Activated CD4-positive, alpha-beta memory T cell treated with anti-CD3 and anti-CD28 coated beads for 36 hours (primary cell): ENCODE results near the gene SH3BP5L. TPM values are rescaled to one million over a fixed set of nuclear protein-coding genes. Genes with fewer than 3 reads are reported as not detected.

Experiments
- CTCF ChIA-PET: fragments of 350-600 bp; sonication (Branson Sonifier 250); formaldehyde crosslinking; loops from one replicate; lab custom pipeline; 2021; ENCODE audit warnings: antibody characterized with exemption, inconsistent platforms; lab: Charles Lee
- POLR2A ChIA-PET: fragments of 350-600 bp; sonication (Branson Sonifier 250); formaldehyde crosslinking; loops from one replicate; lab custom pipeline; 2021; ENCODE audit warnings: antibody characterized with exemption; lab: Charles Lee
- DNase-seq: peaks from one replicate; pipeline ENCODE4 v3.0.0-alpha.2; 2020
- H3K27ac Mint-ChIP-seq: one replicate; pipeline ENCODE4 v1.8.0; 2021; ENCODE audit warnings: mixed read lengths
- H3K27me3 Mint-ChIP-seq: one replicate; pipeline ENCODE4 v1.8.0; 2021; ENCODE audit warnings: mixed read lengths
- H3K36me3 Mint-ChIP-seq: one replicate; pipeline ENCODE4 v1.8.0; 2021; ENCODE audit warnings: mixed read lengths
- H3K4me1 Mint-ChIP-seq: one replicate; pipeline ENCODE4 v1.8.0; 2021; ENCODE audit warnings: low read depth, mixed read lengths
- H3K4me3 Mint-ChIP-seq: one replicate; pipeline ENCODE4 v1.8.0; 2021; ENCODE audit warnings: mild to moderate bottlenecking, mixed read lengths
- H3K9me3 Mint-ChIP-seq: one replicate; pipeline ENCODE4 v1.8.0; 2021; ENCODE audit warnings: mixed read lengths
- intact Hi-C: fragments of 100-400 bp; cut with micrococcal nuclease; formaldehyde crosslinking; loops from one replicate; pipeline ENCODE4 v1.15.1; 2023
- microRNA-seq: library from miRNA; unstranded; fragments of <30 nt; microRNA quantifications from one replicate; pipeline ENCODE4 v1.2.0, GENCODE V29; 2022; ENCODE audit warnings: borderline number of aligned reads, borderline microRNAs expressed, borderline replicate concordance
- total RNA-seq, 2 experiments: library from RNA; stranded (reverse); gene quantifications; one replicate each; pipeline ENCODE4 v1.2.3, GENCODE V29; 2021

The SH3BP5L gene
- total RNA-seq, 2 experiments from 2014 or later: 19.7 to 19.9 TPM

- peaks cover 3% of the 10 kb centered on the region for H3K27me3 Mint-ChIP-seq
- no peak overlapping the region for H3K27ac Mint-ChIP-seq
- POLR2A ChIA-PET: no interaction called here
- no peaks in the 10 kb centered on the region for H3K4me1 Mint-ChIP-seq
- intact Hi-C loops: no loop called here
- no peak overlapping the region for H3K4me3 Mint-ChIP-seq
- CTCF ChIA-PET: no interaction called here
- no peak for DNase-seq
- H3K36me3 Mint-ChIP-seq: no peaks in the 10 kb centered on the region
- H3K9me3 Mint-ChIP-seq: no peaks in the 10 kb centered on the region
These were observed 37.4 kb downstream of the SH3BP5L start for GRCh38 chr1:248788327-248788726.

- H3K27ac Mint-ChIP-seq: no peak overlapping the region
- intact Hi-C loops: no loop called here
- peaks cover 8% of the 10 kb centered on the region for H3K27me3 Mint-ChIP-seq
- H3K9me3 Mint-ChIP-seq: no peaks in the 10 kb centered on the region
- ChIA-PET CTCF (no interaction called here), POLR2A (no interaction called here)
- no peak for DNase-seq
- H3K4me1 Mint-ChIP-seq: no peaks in the 10 kb centered on the region
- H3K36me3 Mint-ChIP-seq: no peaks in the 10 kb centered on the region
- H3K4me3 Mint-ChIP-seq: no peak overlapping the region
These were observed 38.3 kb downstream of the SH3BP5L start for GRCh38 chr1:248787430-248787829.

- peaks cover 1% of the 10 kb centered on the region for H3K36me3 Mint-ChIP-seq
- no peak for DNase-seq
- no peak overlapping the region for H3K27ac Mint-ChIP-seq
- H3K9me3 Mint-ChIP-seq: peaks cover 6% of the 10 kb centered on the region
- no peak overlapping the region for H3K4me3 Mint-ChIP-seq
- POLR2A ChIA-PET: no interaction called here
- CTCF ChIA-PET: interaction anchor here (1.0 kb wide), 1 partner anchor 34 kb away, joined by 3 read pairs; no protein-coding TSS in a partner anchor
- no peaks in the 10 kb centered on the region for H3K4me1 Mint-ChIP-seq
- peaks cover 17% of the 10 kb centered on the region for H3K27me3 Mint-ChIP-seq
- intact Hi-C loops: no loop called here
These were observed 39.6 kb downstream of the SH3BP5L start for GRCh38 chr1:248786156-248786555.

GRCh38 chr1:248783367-248783766 lies 42.3 kb downstream of the SH3BP5L start:
- Mint-ChIP-seq H3K4me3 (no peak overlapping the region), H3K27me3 (peaks cover 25% of the 10 kb centered on the region), H3K27ac (no peak overlapping the region), H3K36me3 (peaks cover 1% of the 10 kb centered on the region), H3K4me1 (no peaks in the 10 kb centered on the region), H3K9me3 (peaks cover 12% of the 10 kb centered on the region)
- ChIA-PET CTCF (no interaction called here), POLR2A (no interaction called here)
- intact Hi-C loops: no loop called here
- no peak for DNase-seq

- Mint-ChIP-seq H3K4me1 (no peaks in the 10 kb centered on the region), H3K9me3 (peaks cover 15% of the 10 kb centered on the region), H3K27me3 (peaks cover 25% of the 10 kb centered on the region), H3K4me3 (no peak overlapping the region), H3K36me3 (peaks cover 1% of the 10 kb centered on the region), H3K27ac (no peak overlapping the region)
- POLR2A ChIA-PET: no interaction called here
- CTCF ChIA-PET: no interaction called here
- intact Hi-C loops: no loop called here
- DNase-seq: no peak
These were observed 43.1 kb downstream of the SH3BP5L start for GRCh38 chr1:248782416-248783141.

- Mint-ChIP-seq H3K4me1 (no peaks in the 10 kb centered on the region), H3K36me3 (peaks cover 1% of the 10 kb centered on the region), H3K4me3 (no peak overlapping the region), H3K9me3 (peaks cover 22% of the 10 kb centered on the region), H3K27ac (no peak overlapping the region), H3K27me3 (peaks cover 22% of the 10 kb centered on the region)
- CTCF ChIA-PET: no interaction called here
- POLR2A ChIA-PET: no interaction called here
- intact Hi-C loops: no loop called here
- DNase-seq: no peak
These were observed 46.4 kb downstream of the SH3BP5L start for GRCh38 chr1:248779350-248779749.

- Mint-ChIP-seq H3K9me3 (peaks cover 22% of the 10 kb centered on the region), H3K4me3 (no peak overlapping the region), H3K27ac (no peak overlapping the region), H3K4me1 (no peaks in the 10 kb centered on the region), H3K36me3 (peaks cover 1% of the 10 kb centered on the region), H3K27me3 (peaks cover 22% of the 10 kb centered on the region)
- DNase-seq: no peak
- ChIA-PET CTCF (no interaction called here), POLR2A (no interaction called here)
- intact Hi-C loops: no loop called here
These were observed 46.8 kb downstream of the SH3BP5L start for GRCh38 chr1:248778906-248779305.

- Mint-ChIP-seq H3K4me3 (no peak overlapping the region), H3K27ac (no peak overlapping the region), H3K27me3 (peaks cover 21% of the 10 kb centered on the region), H3K36me3 (peaks cover 1% of the 10 kb centered on the region), H3K4me1 (no peaks in the 10 kb centered on the region), H3K9me3 (peaks cover 22% of the 10 kb centered on the region)
- POLR2A ChIA-PET: no interaction called here
- intact Hi-C loops: no loop called here
- CTCF ChIA-PET: no interaction called here
- DNase-seq: no peak
These were observed 48.7 kb downstream of the SH3BP5L start for GRCh38 chr1:248776991-248777390.

GRCh38 chr1:248775441-248775840 lies 50.3 kb downstream of the SH3BP5L start:
- Mint-ChIP-seq H3K4me3 (no peak overlapping the region), H3K4me1 (no peaks in the 10 kb centered on the region), H3K27ac (no peak overlapping the region), H3K9me3 (peaks cover 11% of the 10 kb centered on the region), H3K27me3 (peaks cover 14% of the 10 kb centered on the region), H3K36me3 (no peaks in the 10 kb centered on the region)
- no peak for DNase-seq
- intact Hi-C loops: no loop called here
- ChIA-PET CTCF (no interaction called here), POLR2A (no interaction called here)

Small RNA genes lying within 50 kb of the gene (microRNA-seq; reads per million reads assigned to microRNA genes)
- gene MIR3124: 1.2 reads per million

Other genes with a start within 250 kb of the SH3BP5L start
- gene OR2T10, start 228.2 kb downstream of the SH3BP5L start, total RNA-seq: not detected
- gene OR2T11, start 190.8 kb downstream of the SH3BP5L start, total RNA-seq: not detected
- not detected for gene OR2T35, start 180.6 kb downstream of the SH3BP5L start, total RNA-seq
- gene OR2T27, start 170.4 kb downstream of the SH3BP5L start, total RNA-seq: not detected
- not detected for gene OR14I1, start 123.1 kb downstream of the SH3BP5L start, total RNA-seq
- gene LYPD8, start 70.2 kb downstream of the SH3BP5L start, total RNA-seq: not detected
- 10 to 100 TPM; 50.3 to 51.4 TPM for gene ZNF672, start 12.3 kb upstream of the SH3BP5L start, total RNA-seq
- 10 to 100 TPM; 60.4 to 65.9 TPM for gene ZNF692, start 33.2 kb upstream of the SH3BP5L start, total RNA-seq
- 1 to 10 TPM; 4.2 to 4.3 TPM for gene PGBD2, start 80.3 kb upstream of the SH3BP5L start, total RNA-seq